Cerebellar cortex (tissue), 1 donor: ENCODE data around the gene FDX1.

Source experiments
- DNase-seq: peaks from one replicate; pipeline ENCODE4 v3.0.0-alpha.2; 2015; ENCODE audit warnings: low spot score

FDX1 gene

GRCh38 chr11:110467556-110467955 lies 37.8 kb downstream of the FDX1 start:
- no peak for DNase-seq

GRCh38 chr11:110468121-110468520 lies 38.4 kb downstream of the FDX1 start:
- DNase-seq = no peak

DNA sequence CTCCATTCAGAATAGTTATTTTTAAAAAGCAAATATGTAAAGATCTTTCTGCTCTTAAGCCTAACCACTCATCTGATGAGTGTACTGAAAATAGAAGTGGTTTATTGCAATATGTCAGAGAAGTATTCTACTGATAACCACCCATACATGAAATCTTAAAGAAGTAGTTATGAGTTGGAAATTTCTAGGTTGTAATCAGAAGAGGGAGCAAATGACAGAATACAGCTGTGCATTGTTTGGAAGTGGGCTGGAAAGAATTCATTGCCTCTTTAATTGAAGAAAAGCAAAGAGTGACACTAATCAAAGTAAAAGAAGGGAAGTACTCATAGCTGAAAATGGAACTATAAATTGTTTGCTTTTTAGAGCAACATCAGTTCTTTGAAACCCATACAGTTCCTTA lies 39.4 kb downstream of the FDX1 start:
- DNase-seq = no peak

DNA sequence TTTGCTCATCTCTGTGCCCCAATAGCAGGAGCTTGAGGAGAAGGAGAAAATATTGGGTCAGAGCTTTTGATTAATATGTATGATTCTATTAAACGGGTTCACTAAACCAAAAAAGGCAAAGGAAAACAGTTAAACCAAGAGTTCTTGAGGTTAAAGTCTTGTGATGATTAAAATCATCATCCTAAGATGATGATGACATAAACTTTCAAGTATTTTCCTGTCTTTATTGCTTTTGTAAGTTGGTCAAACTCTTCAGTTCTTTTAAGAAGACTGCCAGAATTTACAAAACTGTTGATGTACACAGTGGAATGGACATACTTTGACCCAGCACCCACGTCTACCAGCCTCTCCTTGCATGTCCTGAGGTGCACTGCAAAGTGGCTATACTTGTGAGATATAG lies 41.0 kb downstream of the FDX1 start:
- DNase-seq = no peak

GRCh38 chr11:110471371-110471770 lies 41.6 kb downstream of the FDX1 start:
- DNase-seq = no peak

DNA sequence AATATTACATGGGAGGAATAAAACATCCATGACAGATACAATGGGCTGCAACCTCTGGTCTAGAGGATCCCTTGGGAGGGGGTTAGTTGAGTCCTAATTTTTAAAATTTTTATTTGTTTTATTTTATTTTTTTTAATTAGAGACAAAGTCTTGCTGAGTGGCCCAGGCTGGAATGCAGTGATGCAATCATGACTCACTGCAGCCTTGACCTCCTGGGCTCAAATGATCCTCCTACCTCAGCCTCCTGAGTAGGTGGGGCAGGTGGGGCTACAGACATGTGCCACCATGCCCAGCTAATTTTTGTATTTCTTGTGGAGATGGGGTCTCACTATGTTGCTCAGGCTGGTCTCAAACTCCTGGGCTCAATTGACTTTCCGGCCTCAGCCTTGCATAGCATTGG lies 43.1 kb downstream of the FDX1 start:
- DNase-seq = no peak

- no peak for DNase-seq
Observed at GRCh38 chr11:110473706-110474105, 44.0 kb downstream of the FDX1 start.

DNA sequence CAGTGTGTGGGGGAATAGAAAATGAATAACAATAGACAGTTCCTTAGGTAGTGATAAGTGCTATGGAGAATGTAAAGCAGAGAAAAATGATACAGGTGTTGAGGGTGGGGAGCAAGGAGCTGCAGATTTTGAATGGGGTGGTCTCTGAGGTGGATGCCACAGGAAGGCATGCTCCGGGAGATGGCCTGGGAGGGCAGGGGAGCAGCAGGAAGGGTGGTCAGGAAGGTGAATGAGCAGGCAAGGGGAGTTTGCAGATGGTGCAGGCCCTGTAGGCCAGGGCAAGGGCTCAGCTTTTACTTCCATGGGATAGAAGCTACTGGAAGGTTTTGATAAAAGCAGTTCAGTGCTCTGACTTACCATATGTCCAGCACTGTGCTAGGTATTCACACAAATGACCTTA lies 44.8 kb downstream of the FDX1 start:
- DNase-seq = no peak

- DNase-seq = no peak
Observed at GRCh38 chr11:110475671-110476070, 45.9 kb downstream of the FDX1 start.

GRCh38 chr11:110478410-110478809 lies 48.7 kb downstream of the FDX1 start:
- DNase-seq = no peak

- DNase-seq = no peak
Observed at GRCh38 chr11:110479108-110480101, 49.7 kb downstream of the FDX1 start.

DNA sequence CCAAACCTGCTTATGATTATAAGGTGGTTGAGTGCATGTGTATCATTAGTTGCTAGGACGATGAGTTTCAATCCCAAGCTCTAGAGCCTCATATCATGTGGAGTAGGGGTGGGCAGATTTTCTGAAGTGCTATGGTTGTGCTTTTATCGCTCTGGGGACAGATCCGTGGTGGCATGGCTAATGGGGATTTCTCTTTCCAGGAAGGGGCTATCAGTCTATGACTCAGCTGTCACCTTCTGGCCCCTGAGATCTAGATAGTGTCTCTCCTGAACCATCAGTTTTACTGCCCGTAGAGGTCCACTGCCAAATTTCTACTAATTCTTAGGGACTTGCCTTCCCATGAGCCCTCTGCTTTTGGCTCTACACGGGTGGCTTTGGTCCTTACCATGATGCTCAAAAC lies 51.8 kb downstream of the FDX1 start:
- DNase-seq = no peak

DNA sequence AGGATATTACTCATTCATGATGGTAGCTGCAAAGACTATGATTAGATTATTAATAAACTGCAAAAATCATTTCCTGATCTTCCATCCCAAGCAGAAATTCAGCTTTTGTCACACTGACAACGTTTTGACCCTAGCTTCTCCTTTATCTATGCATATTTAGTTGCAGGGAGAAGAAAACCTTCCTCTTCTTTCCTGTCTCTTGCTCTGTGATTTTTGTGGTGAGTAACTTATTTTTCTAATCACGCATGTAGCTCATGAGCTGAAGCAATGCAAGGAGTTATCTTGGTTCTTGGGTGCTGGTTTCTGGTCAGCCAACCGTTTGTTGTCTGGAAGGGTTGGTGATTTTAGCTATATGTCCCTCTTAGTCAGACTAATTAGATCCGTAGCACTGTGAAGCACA lies 56.4 kb downstream of the FDX1 start:
- DNase-seq = no peak

GRCh38 chr11:110488446-110488845 lies 58.7 kb downstream of the FDX1 start:
- DNase-seq = no peak

- DNase-seq = no peak
Observed at GRCh38 chr11:110490886-110491285, 61.1 kb downstream of the FDX1 start.

DNA sequence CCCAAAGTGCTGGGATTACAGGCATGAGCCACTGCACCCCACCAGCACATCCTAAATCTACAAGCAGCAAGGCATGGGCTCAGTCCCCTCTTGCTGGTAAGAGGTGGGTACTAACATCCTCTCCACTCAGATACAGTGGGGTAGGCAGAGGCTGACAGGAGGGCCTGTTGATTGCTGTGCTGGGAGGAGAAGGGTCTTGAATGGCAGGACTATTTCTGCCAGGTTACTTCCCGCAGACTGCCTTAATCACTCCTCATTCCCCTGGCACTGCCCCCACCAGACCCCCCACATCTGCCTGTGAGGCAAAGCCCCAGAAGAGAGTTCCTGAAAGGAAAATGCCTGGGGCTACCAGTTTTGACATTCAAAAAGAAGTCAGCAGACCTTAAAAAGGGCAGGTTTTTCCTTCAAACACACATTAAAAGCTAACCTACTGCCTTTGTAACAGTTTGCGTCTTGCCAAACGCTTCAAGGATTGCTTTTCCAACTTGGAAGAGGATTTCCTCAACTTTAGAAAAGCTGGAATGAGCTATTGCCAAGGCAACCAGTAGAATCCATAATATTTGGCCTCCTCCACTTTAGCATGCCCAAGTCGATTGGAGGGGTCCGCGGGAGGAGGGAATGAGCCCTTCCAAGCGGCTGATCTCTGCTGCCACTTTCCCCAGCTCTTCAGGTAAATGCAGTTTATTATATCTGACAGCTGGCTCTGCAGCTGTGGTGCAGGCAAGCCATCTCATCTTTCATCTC lies 62.0 kb downstream of the FDX1 start:
- no peak for DNase-seq

DNA sequence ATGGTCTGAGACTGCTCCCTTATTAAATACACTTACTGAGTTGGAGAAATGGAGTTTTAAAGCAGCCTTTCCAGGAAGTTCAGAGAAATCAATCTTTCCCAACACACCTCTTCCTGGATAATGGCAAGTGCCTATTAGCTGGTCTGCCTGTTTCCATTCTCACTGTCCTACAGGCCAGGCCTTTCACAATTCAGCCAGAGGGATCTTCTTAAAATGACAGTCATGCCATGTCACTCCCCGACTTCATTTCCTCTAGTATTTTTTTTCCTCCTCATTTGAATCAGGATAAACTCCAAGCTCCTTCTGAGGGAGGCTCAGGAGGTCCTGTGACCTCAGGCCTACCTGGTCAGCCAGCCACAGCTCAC lies 62.6 kb downstream of the FDX1 start:
- DNase-seq = no peak

DNA sequence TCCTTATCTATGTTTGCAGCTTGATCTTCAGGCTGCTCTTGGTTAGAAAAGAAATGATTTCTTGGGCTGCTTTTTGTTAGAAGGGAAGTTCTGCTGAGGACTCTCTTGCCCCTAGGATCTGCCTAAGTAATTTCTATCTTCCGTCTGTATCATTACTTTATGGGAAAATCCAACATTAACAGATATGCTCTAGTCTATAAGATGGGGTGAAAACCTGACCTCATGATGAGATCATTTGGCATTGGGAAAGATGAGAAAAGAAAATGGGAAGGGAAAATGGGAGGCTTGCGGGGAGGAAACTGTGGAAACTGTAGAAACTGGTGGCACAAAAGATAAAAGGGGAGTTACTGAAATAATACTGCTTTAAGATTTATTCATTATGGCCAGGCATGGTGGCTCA lies 63.6 kb downstream of the FDX1 start:
- DNase-seq = no peak

DNA sequence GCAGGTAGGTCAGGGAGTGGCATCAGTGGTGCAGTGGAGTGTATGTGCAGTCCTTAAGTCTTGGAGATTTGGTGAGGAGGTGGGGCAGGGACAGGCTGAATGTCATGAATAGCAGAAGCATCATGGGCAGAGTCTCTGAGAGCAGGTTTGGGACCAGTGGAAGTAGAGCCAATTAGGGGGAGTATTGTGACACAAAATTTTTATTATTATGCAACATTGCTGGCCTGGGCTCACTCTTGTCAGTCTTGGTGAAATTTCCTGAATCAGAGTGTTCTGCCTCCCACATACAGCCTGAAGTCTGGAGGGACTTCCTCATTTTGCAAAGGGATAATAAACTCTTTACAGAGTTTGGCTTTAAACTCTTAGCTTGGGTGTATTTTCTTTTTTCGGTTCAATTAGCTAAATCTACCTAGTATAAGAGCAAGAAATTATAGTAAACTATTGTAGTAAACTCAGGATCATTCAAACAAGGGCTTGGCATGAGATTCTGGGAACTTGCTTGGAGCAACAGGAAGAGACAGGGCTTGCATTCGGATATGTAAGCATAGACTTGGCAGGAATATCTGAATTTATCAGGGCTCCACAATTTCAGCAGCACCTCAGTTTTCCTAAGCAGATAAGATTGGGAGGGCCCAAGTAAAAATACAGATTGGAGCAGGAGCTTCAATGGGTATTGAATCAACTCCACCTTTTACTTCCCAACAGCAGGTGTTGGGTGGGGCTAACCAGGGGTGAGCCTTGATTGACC lies 67.7 kb downstream of the FDX1 start:
- DNase-seq = no peak

DNA sequence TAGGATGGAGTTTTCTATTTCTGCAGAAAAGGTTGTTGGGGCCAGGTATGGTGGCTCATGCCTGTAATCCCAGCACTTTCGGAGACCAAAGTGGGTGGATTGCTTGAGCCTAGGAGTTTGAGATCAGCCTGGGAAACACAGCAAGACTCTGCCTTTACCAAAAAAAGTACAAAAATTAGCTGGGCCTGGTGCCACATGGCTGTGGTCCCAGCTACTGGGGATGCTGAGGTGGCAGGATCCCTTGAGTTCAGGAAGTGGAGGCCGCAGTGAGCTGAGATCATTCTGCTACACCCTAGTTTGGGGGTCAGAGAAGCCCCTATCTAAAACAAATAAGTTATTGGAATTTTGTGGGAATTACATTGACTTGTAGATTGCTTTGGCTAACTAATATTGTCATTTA lies 71.7 kb downstream of the FDX1 start:
- DNase-seq = no peak

DNA sequence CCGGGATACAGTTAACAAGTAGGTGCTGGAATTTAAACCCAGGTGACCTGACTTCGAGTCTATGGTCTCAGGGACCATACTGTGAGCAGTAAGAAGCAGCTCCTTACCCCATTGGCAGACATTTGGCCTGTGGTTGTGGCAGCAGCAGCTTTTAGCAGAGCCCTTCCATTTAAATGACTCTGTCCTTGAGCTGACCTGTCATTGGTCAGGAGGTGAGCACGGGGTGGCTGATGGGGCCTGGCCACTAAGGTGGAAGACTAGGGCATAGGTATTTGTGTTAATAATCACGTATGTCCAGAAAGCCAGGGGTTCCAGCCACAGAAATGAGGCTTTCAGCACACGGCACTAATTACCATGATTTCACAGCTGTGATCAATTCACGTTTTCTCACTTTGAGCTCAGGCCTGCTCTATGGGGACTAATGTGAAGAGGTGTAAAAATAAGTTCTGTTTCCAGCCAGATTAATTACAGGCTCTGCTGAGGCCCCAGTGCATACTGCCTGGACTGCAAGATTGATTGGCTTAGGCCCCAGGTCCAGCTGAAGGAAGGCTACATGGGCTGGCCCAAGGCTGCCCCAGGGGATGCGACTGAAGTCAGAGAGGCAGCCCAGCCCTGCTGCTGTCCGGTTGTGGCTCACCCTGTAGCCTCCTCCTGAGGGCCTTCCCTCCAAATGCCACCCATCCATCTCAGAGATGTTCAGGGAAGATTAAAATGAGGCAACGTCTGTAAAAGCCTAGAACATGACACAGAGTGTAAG lies 76.0 kb downstream of the FDX1 start:
- no peak for DNase-seq

DNA sequence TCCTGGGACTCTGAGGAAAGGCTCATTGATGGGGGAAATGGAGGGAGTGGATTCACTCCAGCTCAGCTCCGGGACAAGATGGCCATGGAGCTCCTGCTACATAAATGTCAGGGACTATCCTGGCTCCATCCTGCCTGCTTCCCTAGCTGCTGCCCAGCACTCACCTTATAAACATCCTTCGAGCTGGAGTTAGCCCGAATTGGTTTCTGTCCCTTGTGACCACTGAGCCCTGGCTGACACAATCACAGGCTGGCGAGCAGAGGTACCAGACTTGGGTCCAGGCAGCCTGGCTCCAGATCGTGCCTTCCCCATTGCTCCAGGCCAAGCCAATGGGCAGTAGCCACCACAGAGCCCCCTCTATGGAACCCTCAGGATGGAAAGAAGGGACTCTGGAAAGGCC lies 77.6 kb downstream of the FDX1 start:
- DNase-seq = no peak
